RKO (cell line): Measurements from ENCODE around the gene TARBP2.

Source experiments
- DNase-seq: peaks from one replicate; pipeline ENCODE4 v3.0.0-alpha.2; 2016; ENCODE audit warnings: low spot score

TARBP2 gene

DNA sequence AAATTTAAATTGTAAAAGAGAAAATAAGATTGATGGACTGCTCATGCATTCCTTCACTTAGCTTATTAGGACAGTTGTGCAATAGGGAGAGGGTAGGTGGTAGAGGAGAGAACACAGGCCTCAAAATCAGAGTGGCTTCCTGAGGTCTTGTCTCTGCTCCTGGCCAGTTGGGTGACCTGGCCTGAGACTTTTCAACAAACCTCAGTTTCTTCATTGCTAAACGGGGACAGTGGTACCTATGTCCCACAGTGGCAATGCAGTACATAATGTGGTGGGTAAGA is 4.4 kb upstream of the TARBP2 start:
- no peak for DNase-seq

DNA sequence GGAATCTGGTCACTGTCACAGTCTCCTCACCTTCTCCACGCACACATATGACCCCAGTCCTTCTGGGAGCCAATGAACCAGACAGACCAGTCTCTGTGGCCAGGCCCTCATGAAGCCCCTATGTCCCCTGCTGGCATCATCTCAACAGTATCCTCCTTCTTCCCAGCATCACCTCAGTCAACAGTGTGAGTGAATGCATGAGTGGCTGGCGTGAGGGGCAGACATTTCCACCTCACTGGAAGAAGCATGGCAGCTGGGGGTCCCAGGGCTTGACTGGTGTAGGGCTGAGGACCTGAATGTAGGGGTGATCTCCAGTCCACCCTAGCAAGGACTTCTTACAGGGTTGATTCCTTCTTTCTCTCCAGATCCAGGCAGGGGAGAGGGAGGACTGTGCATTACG is 3.6 kb upstream of the TARBP2 start:
- DNase-seq: no peak

DNA sequence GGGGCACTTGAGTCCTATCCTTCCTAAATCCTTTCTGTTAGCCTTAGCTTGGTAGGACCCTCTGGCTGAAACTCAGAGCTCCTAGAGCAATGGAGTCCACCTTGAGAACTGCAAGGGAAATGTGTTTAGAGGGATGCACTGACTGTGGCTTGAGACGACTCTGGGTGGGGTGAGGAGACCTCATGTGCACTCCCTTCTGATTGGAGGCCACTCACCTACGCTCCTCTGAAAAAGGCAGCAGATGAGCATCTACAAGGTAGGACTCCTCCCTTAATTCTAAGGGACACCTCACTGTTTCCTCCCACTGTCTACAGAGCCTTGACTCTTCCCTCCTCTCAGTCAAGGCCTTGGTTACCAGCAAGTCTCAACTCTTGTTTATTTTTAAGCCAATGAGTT is 2.9 kb upstream of the TARBP2 start:
- DNase-seq: no peak

DNA sequence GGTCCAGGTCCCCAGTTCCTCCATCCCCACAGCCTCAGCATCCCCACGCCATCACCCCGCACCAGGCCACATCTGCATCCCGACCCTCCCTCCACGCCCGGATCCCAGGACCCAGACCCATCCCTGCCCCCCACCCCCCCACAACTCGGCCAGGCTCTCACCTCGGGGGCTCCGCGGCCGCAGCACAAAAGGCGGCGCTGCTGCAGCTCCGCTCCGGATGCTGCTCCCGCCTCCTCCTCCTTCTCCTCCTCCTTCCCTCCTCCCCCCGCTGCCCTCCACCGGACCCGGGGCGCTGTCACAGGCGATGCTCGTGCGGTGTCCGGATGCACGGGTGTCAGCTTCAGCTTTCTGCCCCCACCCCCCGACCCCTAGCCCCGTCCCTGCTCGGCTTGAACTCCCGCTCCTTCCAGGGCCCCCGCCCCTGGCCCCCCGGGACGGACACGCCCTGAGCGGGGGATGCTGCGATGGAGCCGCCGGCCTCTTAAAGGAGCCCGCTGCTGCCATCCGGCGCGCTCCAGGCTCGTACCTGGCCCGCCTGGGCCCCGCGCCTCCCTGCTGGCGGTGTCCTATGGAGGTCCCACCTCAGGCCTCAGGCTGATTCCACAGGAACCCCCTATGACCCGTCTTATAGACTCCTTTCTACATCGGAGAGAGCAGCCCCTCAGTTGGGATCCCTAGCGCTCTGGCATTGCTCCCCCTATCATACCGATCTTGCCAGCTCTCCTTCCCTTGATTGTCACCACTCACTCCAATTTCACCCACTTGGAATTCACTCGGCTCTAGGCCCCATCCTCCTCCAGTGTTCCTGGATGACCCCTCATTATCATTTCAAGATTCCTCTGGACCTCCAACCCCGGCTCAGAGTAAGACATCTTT is 1.6 kb upstream of the TARBP2 start, which contains the start of gene MAP3K12:
Gene MAP3K12 (minus strand): TSS at position 193 of the 876 bp plus-strand sequence. CDS start 12,067 bp downstream, outside the sequence.
- DNase-seq: peak; percentile 71

DNA sequence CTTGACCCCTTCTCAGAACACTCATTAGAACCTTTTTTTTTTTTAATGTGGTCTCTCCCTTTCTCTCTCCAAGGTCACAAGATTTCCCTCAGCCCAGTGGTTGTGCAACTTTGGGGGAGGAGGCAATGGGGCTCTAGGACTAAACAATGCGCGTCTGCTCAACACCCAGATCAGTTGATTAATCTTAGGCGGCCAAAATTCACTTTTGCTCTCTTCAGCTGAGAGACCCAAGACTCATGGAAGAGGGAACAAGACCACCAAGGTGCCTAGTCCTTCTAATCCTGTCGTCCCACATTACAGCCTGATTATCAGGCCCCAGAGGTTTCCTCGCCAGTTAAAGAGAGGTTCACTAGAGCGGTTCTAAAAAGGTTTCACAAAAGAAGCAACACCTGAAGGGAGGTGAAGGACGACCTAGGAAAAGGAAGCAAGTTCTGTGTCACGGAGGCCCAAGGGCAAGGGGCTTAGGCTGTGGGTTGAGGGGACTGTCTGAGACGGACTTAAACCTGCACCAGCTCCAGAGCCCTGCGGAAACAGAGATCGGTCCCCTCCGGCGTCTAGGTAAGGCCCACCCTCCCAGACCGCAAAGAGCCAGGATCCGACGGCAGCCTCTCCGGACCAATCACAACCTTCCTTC is 824 bp upstream of the TARBP2 start:
- peak; percentile 58 for DNase-seq

DNA sequence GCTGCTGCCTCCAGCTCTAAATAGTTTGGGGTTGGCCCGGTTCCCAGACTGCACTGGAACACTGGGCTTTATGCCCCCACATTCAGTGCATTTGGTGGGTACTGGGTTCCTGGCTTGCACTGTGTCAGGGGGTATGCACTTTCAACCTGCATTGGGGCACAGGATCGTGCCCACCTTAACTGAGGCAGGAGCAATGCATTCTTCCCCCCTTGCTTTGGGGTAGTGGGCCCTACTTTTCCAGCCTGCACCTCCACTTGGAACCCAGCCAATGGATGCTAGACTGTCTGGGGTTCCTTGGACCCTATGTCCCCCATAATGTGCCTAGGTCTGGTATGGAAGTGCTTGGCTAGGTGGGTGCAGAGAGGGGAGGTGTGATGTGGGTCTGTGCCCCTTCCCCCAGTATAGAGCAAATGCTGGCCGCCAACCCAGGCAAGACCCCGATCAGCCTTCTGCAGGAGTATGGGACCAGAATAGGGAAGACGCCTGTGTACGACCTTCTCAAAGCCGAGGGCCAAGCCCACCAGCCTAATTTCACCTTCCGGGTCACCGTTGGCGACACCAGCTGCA is 615 bp downstream of the TARBP2 start:
- DNase-seq: no peak

DNA sequence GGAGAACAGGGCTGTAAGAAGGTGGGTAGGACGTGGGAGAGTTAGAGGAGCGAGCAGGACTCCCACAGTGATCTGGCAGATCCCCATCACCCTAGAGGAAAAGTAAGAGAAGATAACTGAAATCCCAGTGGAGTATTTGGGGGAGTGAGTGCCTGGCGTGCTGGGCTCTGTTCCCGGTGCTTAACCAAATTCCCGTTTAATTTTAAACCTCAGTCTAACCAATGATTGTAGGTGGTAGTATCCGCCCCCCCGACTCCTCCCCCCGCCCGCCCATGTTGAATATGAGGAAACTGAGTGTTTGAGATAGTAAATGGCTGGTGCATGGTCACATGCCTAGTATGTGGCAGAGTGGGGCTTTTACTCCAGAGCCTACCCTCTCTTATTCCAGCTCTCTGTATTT is 1.2 kb downstream of the TARBP2 start:
- no peak for DNase-seq

DNA sequence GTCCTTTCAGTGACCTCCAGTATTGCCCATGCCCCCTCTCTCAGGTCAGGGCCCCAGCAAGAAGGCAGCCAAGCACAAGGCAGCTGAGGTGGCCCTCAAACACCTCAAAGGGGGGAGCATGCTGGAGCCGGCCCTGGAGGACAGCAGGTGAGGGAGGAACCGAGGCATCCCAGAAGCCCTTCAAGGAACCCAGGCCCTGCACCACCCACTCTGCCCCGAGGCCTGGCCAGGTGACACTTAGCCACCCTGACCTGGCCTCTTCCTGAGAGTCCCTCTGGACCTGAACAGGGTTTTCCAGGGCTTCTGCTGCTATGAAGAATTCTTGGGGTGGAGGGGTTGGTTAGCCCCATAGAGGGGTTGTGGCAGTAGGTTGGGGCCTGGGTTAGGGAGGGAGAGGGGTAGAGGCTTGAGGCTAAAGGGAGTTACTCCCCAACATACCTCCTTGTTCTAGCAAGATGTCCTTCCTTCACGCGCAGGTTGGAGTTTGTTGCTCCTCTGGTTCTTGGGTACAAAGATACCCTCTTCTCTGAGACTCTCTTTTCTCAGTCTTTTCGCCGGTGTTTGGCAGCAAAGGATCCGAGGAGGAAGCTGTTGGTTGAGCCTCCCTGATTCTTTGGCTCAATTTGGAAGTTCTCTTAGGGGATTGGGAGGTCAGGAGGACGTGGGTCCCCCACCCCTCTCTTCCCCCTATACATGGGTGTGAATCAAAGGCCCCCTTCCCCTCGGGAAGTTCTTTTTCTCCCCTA is 2.1 kb downstream of the TARBP2 start:
- no peak for DNase-seq

DNA sequence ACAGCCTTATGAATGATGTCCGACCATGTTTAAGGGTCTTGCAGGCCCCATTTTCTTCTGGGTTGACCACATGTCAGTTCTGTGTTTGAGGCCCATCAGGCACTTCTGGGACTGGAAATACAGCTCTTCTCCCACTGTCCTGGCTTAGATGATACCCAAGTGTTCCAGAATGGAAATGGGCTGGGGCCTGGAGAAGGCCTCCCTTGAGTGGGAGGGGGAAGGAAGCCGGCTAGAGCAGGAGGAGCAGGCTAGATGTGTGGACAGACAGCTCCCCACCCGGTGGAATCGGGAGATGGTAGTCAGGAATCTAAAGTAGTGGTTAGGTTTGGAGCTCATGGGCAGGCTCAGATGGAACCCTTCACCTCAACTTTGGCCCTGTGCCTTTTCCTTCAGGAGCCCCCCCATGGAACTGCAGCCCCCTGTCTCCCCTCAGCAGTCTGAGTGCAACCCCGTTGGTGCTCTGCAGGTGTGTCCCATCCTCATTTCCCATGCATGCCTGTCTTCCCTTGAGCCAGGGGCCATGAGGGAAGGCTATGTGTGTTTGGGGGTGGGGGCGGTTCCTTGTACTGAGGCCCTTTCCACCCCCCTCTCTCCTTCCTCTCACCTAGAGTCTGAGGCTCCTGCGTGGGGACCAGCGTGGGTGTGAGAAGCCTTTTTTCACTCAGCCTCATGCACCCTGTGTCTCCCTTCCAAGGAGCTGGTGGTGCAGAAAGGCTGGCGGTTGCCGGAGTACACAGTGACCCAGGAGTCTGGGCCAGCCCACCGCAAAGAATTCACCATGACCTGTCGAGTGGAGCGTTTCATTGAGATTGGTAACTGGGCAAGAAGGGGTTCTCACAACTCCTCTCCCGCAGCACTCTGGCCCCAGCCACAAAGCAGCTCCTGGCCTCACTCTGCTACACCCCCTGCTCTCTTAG is 3.2 kb downstream of the TARBP2 start:
- no peak for DNase-seq

DNA sequence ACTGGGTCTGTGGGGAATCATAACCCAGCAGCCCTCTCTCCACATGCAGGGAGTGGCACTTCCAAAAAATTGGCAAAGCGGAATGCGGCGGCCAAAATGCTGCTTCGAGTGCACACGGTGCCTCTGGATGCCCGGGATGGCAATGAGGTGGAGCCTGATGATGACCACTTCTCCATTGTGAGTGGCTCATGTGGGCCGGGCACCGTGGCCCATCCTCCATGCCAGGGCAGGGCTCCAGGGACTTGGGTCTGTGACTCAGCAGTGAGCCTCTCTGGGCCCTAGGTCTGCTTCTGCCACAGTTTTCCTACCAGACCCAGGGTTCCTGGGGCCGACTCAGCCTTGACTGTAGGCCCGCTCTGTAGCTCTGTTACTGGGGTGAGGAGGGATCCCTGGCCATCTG is 4.0 kb downstream of the TARBP2 start:
- no peak for DNase-seq

DNA sequence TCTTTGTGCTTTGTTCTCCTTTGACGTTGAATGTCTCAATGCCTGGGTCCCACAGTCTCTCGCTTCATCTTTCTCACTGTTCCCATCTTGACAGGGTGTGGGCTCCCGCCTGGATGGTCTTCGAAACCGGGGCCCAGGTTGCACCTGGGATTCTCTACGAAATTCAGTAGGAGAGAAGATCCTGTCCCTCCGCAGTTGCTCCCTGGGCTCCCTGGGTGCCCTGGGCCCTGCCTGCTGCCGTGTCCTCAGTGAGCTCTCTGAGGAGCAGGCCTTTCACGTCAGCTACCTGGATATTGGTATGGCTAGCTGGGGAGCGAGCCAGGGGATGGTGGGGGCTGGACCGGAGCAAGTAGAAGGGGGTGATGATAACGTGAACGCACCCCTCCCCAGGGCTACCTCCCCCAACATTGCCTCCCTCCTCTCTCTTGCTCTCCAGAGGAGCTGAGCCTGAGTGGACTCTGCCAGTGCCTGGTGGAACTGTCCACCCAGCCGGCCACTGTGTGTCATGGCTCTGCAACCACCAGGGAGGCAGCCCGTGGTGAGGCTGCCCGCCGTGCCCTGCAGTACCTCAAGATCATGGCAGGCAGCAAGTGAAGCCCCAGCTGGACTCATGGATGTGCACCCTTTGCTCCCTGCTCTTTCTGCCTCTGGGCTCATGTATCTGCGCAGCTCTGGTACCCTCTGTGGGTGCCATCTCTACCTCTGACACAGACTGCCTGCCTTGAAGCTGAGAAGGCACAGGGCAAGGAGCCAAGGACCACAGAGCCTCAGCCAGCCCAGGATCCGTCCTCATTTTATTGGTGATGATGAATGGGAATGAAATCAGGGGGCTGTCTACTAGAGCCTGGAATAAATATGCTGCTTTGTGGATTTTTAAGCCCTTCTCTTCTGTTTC is 4.7 kb downstream of the TARBP2 start:
- no peak for DNase-seq

DNA sequence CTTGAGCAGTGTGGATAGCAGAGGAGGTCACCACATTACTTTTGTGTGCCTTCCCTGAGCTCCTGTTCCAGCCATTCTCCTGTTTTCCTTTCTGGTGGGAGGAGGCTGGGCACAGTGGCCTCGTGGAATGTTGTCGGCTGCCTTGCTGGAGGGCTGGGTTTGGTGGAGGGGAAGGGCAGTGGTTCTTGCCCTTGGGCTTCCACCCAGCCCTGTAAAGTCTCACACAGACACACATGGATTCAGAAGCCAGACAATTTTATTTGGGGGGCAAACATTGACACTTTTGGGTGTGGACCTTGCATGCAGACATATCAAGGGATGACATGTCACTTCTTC is 5.3 kb downstream of the TARBP2 start:
- no peak for DNase-seq

DNA sequence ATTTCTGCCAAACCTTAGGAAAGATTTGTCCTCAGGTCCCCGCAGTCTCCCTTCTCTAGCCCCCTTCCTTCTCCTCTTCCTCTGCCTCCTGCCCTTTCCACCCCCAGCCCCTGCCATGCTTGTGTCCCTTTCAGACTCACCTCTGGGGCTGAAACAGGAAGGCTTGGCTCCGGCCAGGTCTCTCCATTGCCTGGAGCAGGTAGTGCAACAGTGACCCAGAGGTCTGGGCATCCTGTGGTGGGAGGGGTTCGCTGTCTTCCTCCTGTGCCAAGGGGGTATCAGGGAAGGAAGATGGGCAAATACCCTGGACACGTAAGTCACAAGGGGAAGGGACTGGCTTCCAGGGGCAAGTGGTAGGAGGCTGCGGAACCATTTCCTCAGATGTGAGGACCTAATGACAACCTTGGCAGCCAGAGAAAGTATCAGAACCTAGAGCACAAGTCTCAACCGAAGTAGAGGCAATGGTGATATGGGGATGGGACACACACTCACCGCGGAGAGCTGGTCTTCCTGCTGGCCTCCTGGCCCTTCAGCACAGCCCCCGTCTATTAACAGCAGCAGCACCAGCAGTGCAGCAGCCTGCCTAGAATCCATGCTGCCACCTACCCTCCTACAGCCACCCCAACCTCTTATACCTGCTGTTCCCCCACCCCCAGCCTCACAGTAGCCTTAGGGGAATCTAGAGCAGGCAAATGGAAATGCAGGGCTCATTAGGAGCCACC is 6.0 kb downstream of the TARBP2 start, which contains the start of gene NPFF:
Gene NPFF (minus strand): TSS at position 604 of the 722 bp plus-strand sequence. CDS start 10 bp downstream, at position 594.
- DNase-seq: no peak

DNA sequence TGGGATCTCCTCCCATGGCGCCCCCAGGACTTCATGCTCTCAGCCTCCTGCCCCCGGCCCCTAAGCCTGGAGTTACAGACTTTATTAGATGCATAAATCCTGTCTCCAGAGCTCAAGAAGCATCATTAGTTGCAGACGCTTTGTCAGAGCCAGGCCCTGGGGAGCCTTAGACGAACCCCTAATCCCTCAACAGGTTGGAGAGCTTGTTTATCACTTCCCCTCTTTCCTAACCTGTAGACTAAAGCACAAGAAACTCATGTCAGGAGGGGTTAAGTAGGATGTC is 6.5 kb downstream of the TARBP2 start:
- DNase-seq: no peak

DNA sequence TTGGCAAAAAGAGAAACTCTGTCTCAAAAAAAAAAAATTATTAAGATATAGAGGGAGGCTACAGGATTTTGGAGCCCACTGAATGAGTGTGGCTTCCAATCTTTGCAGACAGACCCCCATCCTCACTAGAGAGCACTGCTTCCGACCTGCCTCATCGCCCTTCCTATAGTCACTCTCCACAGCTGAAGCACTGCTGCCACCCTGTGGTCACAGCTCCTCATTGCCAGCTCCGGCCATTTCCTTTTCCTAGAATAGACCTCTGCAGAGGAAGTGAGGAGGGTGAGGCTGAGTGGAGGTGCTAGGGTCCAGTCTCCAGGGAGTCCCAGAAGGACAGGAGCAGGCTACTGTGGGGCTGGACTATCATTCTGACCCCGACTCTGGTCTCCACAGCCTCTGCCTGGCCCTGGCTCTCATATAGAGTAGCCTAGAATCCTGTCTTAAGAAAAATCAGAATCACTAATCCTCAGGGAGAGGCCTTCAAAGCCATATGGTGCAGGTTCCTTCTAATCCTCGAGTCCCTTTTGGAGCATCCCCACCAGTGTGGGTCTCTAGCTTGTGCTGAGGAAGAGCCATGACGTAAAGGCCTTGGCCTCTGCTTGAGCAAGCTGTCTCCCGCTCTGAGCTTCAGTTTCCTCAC is 7.6 kb downstream of the TARBP2 start:
- DNase-seq: peak; percentile 80

DNA sequence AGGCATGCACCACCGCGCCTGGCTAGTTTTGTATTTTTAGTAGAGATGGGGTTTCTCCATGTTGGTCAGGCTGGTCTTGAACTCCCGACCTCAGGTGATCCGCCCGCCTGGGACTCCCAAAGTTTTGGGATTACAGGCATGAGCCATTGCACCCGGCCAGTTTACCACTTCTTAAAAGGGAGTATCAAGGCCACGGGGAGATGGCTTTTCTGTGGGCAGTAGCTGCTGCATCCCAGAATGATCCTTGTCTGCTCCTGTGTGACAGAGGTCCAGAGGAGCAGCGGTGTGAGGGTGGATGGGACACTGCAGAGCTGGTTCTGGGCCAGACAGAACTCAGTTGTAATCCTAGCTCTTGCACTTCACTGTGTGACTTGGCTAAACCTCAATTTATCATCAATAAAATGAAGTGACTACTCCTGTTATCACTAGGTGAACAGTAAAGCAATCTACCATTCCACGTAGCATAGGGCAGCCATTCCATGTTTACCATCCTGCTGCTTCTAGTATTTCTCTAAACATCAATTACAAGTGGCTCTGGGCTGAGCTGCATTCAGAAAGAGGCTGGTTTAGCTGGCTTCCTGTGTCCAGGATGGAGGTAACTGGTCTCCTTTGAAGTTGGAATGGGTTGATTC is 9.2 kb downstream of the TARBP2 start:
- DNase-seq: no peak

DNA sequence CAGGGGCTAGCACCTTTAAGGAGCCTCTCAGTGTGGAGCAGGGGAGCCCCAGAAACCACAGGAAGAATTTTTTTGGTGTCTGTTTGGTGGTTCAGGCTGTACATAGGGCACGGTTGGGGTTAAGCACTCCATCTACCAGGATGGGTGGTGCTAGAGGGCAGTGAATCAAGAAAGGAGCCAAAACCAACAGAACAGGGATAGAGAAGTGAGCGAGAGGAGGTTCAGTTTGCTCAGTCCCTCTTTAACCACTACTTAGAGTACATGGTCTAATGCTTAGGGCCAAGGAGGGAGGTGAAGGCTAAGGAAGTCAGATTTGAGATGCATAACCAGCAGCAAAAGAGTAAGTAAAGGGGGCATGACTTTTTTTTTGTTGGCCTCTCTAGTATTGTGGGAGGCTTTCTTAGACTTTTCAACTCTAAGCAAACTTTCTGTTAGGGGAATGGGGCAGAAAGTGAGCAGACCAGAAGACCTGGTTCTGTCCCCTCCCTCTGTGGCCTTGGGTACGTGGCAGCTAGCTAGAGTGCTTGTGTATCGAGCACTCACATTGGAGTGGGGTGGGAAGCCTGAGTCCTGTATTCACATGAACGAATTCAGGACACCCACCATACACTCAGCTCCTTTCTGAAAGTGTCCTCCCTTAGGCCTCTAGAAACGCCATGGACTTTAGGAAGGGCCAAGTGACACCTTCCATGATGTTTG is 12.8 kb downstream of the TARBP2 start:
- DNase-seq: no peak

DNA sequence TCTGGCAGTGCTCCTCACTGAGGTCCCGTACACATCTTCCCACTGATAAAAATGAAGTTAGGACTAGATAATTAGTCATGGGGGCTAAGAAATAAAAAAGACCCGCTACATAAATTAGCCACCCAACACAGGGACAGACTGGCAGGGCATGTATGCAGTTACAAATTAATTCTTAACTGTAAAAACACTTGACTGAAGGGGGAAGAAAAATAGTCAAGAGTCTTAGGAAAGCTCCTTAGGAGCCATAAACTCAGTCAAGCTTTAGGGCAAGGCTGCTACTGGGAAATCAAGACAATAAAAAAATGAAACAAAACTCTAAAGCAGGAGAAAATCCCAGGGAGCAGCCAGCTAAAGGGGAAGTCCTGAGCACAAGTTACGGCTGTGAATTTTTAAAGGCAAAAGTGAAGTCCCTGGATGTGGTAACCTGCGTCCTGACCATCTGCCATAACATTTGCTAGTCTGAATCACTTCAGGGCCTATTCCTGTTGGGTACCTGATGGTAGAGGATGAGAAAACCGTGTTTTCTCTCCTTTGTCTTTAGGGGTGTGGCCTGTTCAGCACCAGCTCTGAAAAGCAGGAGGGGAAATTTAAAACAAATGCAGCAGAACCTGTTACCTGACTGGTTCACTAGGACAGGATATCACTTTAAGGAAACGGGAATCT is 13.7 kb downstream of the TARBP2 start:
- no peak for DNase-seq
